SU-DHL-6 (cell line): ENCODE measurements around the gene MEGF6.

Experiments
- CTCF ChIP-seq: fragments of 200-600 bp; sonication (generic); IDR thresholded peaks from one replicate; pipeline ENCODE4 v1.5.1; 2017; ENCODE audit warnings: antibody characterized with exemption, mild to moderate bottlenecking, low read length, moderate library complexity; ENCODE audit not compliant: insufficient read depth, poor library complexity, severe bottlenecking
- EZH2phosphoT487 ChIP-seq: fragments of 200-600 bp; sonication (generic), shearing (Covaris generic); conservative IDR thresholded peaks from 2 replicates; pipeline ENCODE4 v1.6.1; 2018; ENCODE audit warnings: mild to moderate bottlenecking, antibody characterized with exemption, low read length, moderate library complexity, mixed read lengths

GRCh38 chr1:3553940-3554223 is 57.4 kb downstream of the MEGF6 start:
- TF ChIP-seq CTCF: no peak
- no peak for TF ChIP-seq EZH2phosphoT487
